Forelimb muscle (tissue), 1 donor: ENCODE measurements around the gene FBXL13. TPM values are rescaled to one million over a fixed set of nuclear protein-coding genes. Genes with fewer than 3 reads are reported as not detected.
"Not testable (repeated sequence)": the region's sequence is repeated elsewhere in the genome, so short reads cannot be mapped to it uniquely, and the experiment has no call there.

Experiments
- DNase-seq: peaks from one replicate; pipeline ENCODE4 v3.0.0-alpha.2; 2013; ENCODE audit warnings: low read depth
- polyA plus RNA-seq: library from polyadenylated mRNA; unstranded; fragments of 120-200 nt; gene quantifications from one replicate; pipeline ENCODE4 v1.2.1, GENCODE V29; 2013; ENCODE audit not compliant: insufficient read length

FBXL13 gene
- polyA plus RNA-seq, 1 donor, result 0.78 TPM

DNA sequence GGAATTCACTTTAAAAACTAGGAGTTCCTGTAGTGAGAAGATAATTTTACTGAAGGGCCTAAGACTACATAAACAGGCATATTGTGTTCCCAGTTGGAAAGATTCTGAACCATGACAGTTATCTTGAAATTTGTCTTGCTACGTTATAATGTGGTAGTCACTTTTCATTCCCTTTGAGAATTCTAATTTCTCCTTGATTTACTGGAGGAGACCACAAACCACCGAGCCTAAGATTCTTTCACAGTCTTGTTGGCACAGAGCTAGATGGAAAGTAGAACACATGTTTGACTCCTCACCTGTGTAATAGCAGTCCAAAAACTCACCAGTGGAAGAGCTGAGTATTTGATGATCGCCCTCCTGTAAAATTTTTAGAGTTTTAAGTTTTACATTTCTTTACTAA is 5.2 kb upstream of the FBXL13 start:
- no peak for DNase-seq

DNA sequence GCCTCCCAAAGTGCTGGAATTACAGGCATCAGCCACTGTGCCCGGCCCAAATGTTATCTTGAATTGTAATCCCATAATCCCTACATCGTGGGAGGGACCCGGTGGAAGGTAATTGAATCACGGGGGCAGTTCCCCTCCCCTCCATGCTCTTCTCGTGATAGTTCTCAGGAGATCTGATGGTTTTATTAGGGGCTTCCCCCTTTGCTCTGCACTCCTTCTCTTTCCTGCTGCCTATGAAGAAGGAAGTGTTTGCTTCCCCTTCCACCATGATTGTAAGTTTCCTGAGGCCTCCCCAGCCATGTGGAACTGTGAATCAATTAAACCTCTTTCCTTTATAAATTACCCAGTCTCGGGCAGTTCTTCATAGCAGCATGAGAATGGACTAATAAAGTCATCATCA is 3.6 kb upstream of the FBXL13 start:
- not testable (repeated sequence) for DNase-seq

DNA sequence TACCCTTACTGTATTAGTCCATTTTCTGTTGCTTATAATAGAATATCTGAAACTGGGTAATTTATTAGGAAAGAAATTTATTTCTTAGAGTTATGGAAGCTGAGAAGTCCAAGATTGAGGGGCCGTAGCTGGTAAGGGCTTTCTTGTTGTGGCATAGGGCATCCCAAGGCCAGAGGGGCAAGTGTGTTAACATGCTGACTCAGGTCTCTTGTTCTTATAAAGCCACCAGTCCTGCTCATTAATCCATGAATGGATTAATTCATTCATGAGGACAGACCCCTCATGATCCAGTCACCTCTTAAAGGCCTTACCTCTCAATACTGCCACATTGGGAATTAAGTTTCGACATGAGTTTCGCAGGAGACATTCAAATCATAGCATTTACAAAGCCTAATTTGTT is 2.7 kb upstream of the FBXL13 start:
- no peak for DNase-seq

DNA sequence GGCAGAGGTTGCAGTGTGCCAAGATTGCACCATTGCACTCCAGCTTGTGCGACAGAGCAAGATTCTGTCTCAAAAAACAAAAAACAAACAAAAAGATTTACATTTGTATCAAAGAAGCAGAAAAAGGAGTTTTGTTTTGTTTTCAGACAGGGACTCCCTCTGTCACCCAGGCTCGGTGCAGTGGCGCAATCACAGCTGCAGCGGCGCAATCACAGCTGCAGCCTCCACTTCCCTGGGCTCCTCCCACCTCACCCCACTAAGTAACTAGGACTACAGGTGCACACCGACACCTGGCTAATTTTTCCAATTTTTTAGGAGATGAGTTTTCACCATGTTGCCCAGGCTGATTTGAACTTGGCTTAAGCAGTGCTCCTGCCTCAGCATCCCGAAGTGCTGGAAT is 2.2 kb upstream of the FBXL13 start:
- DNase-seq, result no peak

DNA sequence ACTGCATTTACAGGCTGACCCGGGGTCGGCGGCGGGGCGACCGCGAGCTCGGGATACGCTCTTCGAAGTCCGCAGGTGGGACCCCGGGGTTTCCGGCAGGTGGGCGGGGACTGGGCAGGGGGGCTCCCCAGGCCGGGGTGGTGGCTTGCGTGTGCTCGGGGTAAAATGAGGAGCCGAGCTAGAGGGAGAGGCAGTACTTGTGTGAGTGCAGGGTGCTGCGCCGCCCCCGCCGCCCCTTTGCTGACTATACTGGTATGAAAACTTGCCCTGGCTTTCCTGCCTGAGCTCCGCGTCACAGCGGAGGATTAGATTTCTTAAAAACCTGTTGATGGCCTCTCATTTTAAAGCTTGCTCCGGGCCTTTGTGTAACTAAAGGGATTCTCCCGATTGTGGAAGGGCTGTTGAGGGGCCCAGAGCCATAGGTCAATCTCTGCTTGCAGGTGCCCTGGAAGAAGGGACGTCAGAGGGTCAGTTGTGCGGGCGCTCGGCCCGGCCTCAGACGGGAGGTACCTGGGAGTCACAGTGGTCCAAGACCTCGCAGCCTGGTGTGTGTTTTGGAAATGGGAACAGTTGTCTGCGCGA is 832 bp upstream of the FBXL13 start:
- DNase-seq, result no peak

DNA sequence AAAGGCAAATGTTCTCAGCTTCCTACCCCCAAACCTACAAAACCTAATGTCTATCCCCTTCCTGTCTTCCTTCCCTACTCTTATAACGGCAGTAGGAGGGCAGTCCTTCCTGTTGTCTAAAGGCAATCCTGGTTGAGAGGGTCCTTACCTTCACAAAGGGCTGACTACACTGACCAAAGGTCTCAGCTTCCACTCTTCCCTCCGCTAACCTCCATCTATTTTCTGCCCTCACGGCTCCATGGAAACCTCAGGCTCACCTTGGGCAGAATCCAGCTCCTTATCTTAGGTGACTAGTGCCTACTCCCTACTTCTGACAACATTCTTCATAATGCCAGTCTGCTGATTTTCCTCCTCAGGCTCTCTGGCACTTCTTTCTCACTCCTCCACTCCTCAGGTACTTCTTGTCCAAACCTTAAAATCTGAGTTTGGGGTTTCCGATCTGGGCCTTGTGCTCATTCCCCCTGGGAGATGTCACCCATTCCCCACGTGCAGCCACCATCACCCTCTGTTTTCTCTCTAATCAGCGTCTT is 542 bp downstream of the FBXL13 start:
- DNase-seq, result no peak

DNA sequence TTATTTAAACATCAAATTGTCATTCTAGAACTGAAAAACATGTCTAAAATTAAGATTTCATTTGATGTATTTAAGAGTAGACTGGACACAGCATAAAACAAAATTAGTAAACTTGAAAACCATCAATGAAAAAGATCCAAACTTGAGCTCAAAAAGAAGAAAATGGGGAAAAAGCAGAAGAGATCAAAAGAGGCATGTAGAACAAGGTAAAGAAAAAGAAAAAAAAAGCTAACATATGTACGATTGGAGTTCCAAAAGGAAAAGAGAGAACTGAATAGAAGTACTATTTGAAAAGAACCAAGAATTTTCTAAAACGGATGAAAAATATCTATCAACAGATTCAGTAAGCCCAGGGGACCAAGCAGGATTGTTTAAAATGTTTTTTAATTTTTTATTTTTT is 3.6 kb downstream of the FBXL13 start:
- DNase-seq, result no peak

DNA sequence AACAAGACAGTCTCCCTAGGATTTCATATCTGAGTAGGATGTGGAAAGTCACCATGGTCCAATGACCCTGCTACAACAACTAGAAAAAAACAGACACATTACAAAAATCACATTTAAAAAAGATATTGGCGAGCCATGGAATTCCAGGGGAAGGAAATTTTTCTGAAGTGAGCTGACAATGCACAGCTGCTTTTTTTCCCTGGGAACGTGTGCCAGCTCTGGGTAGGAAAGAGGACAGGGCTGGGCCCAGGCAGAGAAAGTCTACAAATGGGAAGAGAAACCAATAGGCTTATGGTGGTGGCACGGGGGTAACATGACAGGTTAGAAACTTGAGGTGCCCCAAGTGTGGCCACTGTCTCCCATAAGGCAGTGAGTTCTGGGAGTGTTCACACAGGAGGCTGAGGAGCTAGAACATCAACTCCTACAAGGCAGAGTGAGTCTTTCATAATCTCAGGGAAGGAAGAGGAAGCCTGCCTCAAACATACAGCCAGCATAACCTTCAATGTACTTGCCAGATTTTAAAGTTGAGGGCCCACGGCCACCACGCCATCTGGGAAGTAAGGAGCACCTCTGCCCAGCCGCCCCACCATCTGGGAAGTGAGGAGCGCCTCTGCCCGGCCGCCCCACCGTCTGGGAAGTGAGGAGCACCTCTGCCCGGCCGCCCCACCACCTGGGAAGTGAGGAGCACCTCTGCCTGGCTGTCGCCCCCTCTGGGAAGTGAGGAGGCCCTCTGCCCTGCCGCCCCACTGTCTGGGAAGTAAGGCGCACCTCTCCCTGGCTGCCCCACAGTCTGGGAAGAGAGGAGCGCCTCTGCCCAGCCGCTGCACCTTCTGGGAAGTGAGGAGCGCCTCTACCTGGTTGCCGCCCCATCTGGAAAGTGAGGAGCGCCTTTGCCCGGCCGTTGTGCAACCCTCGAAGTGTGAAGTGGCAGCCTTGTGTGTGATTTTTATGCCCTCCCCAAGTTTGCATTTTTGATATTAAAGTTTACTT is 5.9 kb downstream of the FBXL13 start:
- no peak for DNase-seq

DNA sequence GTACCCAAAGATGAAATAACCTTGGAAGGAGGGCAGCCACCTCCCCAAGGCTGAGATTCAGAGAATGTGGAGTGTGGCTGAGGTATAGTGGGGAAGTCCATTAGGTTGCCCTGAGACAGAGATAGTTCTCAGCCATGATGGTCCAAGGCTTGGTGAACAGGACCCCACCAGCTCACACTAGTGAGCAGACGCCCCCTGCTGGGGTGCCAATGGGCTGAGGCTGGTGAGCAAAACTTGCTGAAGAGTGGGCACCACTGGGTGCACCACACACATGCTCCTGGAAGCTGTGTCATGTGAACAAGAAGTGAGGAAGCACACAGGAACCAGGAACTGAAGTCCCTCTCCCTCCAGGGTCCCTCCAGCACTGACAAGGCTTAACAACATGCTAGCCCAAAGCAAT is 8.9 kb downstream of the FBXL13 start:
- DNase-seq, result no peak

DNA sequence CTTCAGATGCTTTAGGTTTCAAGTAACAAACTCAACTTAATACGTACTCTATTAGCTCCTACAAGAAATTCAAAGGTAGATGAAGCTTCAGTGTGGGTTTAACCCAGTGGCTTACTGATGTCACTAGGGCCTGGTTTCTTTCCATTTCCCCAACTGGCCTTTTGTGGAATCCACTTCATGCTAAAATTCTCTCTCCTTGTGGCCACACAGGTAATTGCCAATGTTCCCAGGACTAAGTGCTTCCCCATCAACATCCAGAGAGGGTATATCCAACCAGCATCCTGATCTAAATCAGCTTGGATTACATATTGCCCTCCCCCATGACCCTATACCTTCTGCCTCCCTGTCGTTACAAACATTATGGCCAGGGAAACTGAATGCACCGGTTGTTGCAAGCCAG is 10.7 kb downstream of the FBXL13 start:
- DNase-seq, result no peak

DNA sequence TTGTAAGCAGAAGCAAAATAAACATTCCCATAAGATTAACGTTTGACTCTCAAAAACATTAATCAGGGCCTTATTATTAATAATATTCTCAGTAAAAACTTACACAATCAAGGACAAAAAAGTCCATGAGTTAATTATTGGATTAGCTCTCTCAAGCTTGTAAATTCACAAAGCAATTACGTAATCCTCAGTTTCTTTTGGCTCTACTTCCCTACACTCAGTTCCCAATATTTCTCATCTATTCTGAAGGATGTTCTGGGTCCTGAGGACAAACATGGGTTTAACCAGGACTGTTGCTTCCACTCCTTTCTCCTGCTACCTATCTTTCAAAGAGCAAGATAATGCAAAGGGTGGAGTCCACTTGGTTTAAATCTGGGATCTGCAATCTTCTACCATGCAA is 15.1 kb downstream of the FBXL13 start:
- DNase-seq, result no peak

DNA sequence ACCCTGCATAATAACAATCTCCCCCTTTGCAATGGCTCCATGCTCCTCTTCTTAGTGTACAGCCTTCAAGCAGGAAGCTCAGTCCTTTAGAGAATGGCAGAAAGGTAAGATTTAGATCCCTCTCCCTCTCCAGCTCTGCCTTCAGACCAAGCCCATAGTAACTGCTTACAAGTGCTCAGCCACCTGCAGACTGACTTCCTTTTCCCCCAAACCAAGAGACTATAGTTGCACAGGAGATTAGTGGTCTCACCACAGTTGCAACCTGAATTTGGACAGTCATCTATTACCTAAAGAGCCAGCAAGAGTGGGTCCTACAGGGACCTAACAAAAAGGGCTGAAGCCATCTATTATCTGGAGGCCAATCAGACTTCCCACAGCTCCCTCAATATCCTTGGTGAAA is 16.5 kb downstream of the FBXL13 start:
- no peak for DNase-seq

DNA sequence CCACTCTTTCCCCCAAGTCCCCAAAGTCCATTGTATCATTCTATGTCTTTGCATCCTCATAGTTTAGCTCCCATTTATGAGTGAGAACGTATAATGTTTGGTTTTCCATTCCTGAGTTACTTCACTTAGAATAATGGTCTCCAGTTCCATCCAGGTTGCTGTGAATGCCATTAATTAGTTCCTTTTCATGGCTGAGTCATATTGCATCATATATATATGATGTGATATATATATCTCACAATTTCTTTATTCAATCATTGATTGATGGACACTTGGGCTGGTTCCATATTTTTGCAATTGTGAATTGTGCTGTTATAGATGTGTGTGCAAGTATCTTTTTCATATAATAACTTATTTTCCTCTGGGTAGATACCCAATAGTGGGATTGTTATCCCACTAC is 18.6 kb downstream of the FBXL13 start:
- not testable (repeated sequence) for DNase-seq

DNA sequence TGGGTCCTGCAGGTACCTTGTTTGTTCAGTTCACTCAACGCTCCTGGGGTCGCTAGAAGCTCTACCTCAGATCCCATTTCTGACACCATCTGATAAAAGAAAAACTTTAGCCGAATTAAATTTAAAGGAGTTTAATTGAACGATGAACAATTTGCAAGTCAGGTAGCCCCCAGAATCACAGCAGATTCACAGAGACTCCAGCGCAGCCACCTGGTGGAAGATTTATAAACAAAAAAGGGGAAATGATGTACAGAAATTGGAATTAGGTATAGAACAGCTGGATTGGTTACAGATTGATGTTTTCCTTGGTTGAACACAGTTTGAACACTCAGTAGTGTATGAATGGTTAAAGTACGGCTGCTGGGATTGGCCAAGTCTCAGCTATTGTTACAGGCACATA is 23.1 kb downstream of the FBXL13 start:
- no peak for DNase-seq

DNA sequence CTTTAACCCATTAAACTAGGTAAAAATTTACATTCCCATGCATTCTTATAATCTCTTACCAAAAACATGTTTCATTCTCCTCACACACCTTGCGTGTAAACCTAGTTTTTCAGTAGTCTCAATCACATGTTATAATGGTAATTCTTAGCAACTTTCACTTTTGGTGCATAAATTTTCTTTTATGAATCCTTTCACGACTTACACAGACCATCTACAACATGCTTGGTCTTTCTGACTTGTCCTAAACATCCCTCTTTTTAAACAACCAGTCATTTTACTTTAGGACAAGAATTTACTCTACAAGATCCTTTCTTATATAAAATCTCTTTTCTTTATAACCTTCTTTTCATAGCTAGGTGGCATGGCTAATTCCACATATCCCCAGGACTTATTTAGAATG is 25.8 kb downstream of the FBXL13 start:
- no peak for DNase-seq

DNA sequence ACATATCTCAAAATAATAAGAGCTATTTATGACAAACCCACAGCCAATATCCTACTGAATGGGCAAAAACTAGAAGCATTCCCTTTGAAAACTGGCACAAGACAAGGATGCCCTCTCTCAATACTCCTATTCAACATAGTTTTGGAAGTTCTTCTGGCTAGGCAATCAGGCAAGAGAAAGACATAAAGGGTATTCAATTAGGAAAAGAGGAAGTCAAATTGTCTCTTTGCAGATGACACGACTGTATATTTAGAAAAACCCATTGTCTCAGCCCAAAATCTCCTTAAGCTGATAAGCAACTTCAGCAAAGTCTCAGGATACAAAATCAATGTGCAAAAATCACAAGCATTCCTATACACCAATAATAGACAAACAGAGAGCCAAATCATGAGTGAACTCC is 32.8 kb downstream of the FBXL13 start:
- DNase-seq, result not testable (repeated sequence)

DNA sequence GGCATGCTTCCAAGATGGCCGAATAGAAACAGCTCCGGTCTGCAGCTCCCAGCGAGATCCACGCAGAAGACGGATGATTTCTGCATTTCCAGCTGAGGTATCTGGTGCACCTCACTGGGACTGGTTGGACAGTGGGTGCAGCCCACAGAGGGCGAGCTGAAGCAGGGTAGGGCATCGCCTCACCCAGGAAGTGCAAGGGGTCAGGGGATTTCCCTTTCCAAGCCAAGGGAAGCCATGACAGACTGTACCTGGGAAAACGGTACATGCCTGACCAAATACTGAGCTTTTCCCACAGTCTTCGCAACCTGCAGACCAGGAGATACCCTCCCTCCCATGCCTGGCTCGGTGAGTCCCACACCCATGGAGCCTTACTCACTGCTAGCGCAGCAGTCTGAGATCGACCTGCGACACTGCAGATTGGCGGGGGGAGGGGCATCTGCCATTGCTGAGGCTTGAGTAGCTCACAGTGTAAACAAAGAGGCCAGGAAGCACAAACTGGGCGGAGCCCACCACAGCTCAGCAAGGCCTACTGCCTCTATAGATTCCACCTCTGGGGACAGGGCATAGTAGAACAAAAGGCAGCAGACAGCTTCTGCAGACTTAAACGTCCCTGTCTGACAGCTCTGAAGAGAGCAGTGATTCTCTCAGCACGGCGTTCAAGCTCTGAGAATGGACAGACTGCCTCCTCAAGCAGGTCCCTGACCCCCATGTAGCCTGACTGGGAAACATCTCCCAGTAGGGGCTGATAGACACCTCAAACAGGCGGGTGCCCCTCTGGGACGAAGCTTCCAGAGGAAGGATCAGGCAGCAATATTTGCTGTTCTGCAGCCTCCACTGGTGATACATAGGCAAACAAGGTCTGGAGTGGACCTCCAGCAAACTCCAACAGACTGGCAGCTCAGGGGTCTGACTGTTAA is 36.5 kb downstream of the FBXL13 start:
- not testable (repeated sequence) for DNase-seq

DNA sequence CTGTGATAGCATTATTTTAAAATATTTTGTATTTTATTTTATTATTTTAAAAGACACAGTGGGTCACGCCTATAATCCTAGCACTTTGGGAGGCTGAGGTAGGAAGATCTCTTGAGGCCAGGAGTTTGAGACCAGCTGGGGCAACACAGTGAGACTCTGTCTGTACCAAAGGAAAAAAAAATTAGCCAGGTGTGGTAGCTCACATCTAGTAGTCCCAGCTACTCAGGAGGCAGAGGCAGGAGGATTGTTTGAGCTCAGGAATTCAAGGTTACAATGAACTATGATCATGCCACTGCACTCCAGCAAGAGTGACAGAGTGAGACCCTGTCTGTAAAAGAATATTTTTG is 37.1 kb downstream of the FBXL13 start:
- DNase-seq, result no peak

DNA sequence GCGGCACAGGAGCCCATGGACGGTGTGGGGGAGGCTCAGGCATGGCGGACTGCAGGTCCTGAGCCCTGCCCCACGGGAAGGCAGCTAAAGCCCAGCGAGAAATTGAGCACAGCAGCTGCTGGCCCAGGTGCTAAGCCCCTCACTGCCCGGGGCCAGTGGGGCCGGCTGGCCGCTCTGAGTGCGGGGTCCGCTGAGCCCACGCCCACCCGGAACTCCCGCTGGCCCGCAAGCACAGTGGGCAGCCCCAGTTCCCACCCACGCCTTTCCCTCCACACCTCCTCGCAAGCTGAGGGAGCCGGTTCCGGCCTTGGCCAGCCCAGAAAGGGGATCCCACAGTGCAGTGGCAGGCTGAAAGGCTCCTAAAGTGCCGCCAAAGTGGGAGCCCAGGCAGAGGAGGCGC is 40.3 kb downstream of the FBXL13 start:
- DNase-seq, result not testable (repeated sequence)

DNA sequence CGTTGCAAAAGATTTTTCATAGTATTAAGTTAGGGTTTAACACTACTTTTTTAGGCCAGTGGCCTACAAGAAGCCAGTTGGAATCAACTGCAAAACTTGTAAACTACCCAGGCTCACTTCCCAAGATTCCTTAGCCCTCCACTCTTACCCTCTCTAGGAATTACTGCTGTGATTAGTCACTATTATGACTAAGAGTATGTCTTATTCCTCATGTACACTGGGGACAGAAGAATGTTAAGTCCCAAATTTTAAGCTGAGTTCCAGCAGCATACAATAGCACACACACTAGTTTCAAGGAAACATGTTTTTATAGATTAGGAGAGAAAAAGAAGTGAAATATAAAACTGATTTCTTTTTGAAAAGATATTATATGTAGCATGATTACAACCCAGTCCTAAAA is 42.8 kb downstream of the FBXL13 start:
- no peak for DNase-seq

DNA sequence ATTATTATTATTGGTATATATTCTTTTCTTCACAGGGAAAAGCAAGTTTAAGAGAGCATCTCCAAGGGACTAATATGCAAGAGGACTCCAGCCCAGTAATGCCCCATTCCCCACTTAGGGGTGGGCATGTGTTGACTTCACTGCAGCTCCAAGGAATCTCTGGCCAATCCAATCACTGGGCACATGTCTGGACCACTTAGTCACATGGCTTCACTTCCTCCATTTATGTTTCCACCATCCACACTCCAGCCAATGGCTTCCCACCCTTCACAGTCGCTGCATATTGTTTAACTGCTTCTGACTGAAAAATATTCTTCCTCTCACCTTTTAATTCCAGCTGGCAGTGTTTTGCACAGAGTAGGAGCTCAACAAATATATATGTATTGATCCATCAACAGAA is 43.6 kb downstream of the FBXL13 start:
- no peak for DNase-seq

DNA sequence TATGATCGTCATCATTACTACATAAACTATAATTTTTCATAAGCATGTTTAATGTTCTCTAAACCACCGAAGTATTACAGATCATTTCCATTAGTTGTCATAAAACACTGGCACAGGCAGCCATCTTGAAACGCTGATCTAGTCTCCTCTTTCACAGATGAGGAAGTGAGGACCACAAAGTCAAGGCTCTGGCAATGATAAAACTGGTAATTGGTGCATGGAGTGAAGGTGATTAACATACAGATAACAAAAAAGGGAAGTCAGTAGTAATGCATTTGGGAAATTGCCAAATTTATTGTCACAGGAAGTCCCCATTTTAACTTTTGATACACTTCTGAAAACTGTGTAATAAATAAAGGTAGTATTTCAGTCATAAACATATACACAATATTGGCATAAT is 49.3 kb downstream of the FBXL13 start:
- no peak for DNase-seq
